GM13977 (cell line): ENCODE results near the gene ITGB1BP1.

Experiments
- DNase-seq: peaks from one replicate; pipeline ENCODE4 v3.0.0; 2012; ENCODE audit warnings: low spot score
- CTCF ChIP-seq: IDR thresholded peaks from 2 replicates; pipeline ENCODE4 v1.5.1; 2012; ENCODE audit warnings: mild to moderate bottlenecking, control low read depth; ENCODE audit not compliant: insufficient read depth; ENCODE audit errors: extremely low read depth, missing control alignments
- in situ Hi-C: fragments of 300-500 bp; cut with MboI; formaldehyde crosslinking; loops from one replicate; pipeline ENCODE4 v1.12.0; 2022; ENCODE audit warnings: low sequenced_read_pairs, low pct_unique_long_range_greater_than_20kb, mixed read lengths, inconsistent platforms; ENCODE audit not compliant: unreplicated experiment

Gene ITGB1BP1

GRCh38 chr2:9423100-9423921, at the start of gene ITGB1BP1, which contains the start of gene CPSF3:
Gene ITGB1BP1 (minus strand): TSS chr2:9423528. CDS start chr2:9418697, 4,831 bp downstream.
Gene CPSF3 (plus strand): TSS chr2:9423654. CDS start chr2:9423774, 120 bp downstream.
- DNase-seq = peak; percentile 99
- TF ChIP-seq CTCF = no peak
- in situ Hi-C loops = no loop called here

GRCh38 chr2:9472511-9472910, 49.2 kb upstream of the ITGB1BP1 start:
- peak; percentile 41 for DNase-seq
- no peak for TF ChIP-seq CTCF
- in situ Hi-C loops = no loop called here

- in situ Hi-C loops = no loop called here
- TF ChIP-seq CTCF = no peak
- DNase-seq = no peak
These were observed 47.9 kb upstream of the ITGB1BP1 start for GRCh38 chr2:9471206-9471605.

GRCh38 chr2:9467687-9468086, 44.4 kb upstream of the ITGB1BP1 start:
- in situ Hi-C loops = no loop called here
- no peak for TF ChIP-seq CTCF
- DNase-seq = no peak

- DNase-seq = no peak
- in situ Hi-C loops = no loop called here
- TF ChIP-seq CTCF = no peak
These were observed 42.9 kb upstream of the ITGB1BP1 start for GRCh38 chr2:9466147-9466683.

GRCh38 chr2:9465170-9465569, 41.8 kb upstream of the ITGB1BP1 start:
- no peak for DNase-seq
- in situ Hi-C loops = no loop called here
- TF ChIP-seq CTCF = no peak
